HG02678 (cell line): ENCODE measurements around the gene RNF227.
"Not testable (repeated sequence)": the region's sequence is repeated elsewhere in the genome, so short reads cannot be mapped to it uniquely, and the experiment has no call there.

Experiments used
- ATAC-seq: cut with Tn5 transposase; IDR thresholded peaks from one replicate; pipeline ENCODE4 v1.9.1; 2021; ENCODE audit warnings: mild to moderate bottlenecking, moderate library complexity; ENCODE audit not compliant: unreplicated experiment

RNF227 gene

DNA sequence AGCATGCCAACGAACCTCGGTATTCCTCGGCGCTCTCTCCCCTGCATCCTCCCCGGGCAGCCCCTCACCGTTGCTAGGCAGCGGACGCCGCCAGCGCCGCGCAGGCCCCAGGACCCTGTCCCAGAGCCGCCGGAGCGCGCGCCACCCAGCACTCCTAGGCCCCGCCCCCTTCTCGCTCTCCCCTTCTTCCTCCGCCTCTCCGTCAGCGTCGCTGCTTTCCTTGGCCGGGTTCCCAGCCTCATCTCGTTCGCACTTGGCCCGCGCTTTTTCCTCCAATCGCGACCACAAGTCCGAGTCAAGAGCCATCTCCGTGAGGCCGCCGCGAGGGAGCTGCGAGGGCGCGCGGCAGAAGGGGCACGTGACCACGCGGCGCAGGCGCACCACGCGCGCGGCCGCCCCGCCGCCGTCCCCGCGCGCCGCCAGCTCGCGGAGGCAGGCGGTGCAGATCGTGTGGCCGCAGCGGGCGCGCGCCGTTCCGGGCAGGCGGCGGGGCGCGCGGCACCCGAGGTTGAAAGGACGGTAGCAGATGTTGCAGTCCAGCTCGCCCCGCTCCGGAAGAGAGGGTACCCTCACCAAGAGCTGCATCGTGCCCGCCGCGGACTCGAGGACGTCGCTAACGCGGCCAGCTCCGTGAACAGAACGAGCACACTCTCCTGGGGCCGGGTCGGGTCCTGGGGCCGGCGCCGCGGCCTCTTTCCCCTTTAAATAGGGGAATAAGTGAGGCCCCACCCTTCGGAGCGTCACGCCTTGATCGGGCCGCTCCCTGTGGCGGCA lies at the start of gene RNF227:
TSS of gene RNF227 (minus strand) at position 679 of the 774 bp plus-strand sequence. CDS start at position 585, 94 bp downstream.
- ATAC-seq: peak; percentile 76

DNA sequence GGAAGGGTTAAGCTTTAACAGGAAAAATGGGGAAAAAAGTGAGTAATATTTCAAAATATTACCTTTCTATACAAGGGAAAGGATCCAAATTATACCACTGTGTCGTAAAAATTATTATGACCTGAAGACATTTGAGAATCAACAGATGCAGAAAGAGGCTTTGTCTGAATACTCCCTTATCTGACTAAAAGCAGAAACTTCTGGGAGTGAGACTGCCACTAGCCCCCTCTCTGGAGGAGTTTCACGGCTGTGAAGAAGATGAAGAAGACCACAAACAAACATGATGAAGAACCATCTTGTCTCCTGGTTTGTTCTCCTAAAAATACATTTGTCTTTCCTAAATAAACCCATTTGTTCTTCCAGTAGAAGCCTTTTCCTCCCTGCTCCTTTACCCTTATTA lies 45.3 kb upstream of the RNF227 start:
- ATAC-seq: no peak

DNA sequence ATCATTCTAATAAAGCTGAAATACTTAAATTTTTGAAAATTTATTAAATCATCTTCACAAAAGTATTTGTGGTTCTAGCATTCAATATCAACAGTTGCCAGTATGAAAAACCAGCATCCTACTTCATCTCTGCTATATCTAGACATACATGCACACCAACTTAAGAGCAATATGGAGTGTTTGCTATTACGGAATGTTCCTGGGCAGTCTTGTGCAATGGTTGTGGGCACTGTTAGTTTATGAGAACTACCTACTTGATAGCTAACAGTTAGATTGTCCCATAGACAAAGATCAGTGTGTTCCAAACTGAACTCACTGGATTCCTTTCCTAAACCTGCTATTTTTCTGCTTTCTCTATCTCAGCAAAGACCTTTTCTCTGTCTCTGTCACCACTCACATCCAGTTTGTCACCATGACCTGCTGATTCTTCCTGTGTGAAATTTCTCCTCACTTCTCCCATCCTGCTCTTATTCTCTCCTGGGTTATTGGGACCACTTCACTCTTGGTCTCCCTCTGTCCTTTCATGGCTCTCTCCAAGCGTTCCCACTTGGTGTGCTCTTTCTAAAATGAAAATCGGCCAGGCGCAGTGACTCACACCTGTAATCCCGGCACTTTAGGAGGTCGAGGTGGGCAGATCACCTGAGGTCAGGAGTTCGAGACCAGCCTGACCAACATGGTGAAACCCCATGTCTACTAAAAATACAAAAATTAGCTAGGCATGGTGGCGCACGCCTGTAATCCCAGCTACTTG lies 43.6 kb upstream of the RNF227 start:
- ATAC-seq: no peak

DNA sequence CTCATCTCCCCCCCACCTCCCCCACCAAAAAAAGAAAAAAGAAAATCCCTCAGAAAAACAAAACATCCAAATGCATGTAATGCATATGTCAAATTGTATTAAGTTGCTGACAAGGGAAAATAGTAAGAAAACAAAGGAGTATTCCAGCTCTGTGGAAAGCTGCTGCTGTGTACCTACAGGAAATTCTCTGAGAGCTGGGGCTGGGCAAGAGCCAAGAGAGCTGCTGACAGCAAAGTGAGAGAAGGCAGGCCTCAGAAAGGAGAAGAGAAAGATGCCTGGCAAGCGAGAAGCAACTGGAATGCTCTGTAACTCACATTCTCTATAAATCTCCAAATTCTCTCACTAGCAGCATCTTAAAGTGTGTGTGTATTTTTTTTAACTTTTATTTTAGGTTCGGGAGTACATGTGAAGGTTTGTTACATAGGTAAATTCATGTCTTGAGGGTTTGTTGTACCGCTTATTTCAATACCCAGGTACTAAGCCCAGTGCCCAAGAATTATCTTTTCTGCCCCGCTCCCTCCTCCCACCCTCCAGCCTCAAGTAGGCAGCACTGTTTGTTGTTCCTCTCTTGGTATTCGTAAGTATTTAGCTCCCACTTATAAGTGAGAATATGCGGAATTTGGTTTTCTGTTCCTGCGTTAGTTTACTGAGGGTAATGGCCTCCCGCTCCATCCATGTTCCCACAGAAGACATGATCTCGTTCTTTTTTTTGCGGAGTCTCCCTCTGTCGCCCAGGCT lies 40.3 kb upstream of the RNF227 start:
- no peak for ATAC-seq

DNA sequence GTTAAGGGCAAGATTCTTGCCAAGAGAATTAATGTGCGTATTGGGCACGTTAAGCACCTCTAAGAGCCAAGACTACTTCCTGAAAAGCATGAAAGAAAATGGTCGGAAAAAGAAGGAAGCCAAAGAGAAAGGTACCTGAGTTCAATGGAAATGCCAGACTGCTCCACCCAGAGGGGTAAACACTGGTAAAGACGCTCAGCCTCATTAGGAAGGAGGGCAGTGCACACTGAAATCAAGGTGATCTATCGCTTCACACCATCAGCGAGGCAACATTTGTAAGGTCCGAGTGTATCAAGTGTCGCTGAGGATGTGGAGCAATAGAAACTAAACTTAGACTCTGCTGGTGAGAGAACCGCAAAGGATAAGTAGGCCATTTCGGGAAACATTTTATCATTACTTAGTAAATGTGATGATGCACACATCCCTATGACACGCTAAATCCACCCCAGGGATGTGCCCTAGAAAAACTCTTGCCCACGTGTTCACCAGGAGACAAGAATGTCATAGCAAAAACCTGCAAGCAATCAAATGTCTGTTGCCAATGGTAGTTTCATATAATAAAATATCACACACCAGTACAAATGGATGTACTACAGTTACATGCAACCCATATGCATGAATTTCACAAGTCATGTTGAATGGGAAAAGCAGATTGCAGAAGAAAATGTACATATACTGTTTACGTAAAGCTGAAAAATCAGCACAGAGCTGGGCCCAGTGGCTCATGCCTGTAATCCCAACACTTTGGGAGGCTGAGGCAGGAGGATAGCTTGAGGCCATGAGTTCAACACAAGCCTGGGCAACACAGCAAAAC lies 39.5 kb upstream of the RNF227 start:
- ATAC-seq: no peak

DNA sequence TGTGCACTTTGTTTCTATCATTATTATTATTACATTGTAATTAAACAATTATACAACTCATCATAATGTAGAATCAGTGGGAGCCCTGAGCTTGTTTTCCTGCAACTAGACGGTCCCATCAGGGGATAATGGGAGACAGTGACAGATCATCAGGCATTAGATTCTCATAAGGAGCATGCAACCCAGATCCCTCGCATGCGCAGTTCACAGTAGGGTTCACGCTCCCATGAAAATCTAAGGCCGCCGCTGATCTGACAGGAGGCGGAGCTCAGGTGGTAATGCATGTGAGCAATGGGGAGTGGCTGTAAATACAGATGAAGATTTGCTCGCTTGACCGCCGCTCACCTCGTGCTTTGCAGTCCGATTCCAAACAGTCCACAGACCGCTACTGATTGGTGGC lies 37.2 kb upstream of the RNF227 start:
- not testable (repeated sequence) for ATAC-seq

DNA sequence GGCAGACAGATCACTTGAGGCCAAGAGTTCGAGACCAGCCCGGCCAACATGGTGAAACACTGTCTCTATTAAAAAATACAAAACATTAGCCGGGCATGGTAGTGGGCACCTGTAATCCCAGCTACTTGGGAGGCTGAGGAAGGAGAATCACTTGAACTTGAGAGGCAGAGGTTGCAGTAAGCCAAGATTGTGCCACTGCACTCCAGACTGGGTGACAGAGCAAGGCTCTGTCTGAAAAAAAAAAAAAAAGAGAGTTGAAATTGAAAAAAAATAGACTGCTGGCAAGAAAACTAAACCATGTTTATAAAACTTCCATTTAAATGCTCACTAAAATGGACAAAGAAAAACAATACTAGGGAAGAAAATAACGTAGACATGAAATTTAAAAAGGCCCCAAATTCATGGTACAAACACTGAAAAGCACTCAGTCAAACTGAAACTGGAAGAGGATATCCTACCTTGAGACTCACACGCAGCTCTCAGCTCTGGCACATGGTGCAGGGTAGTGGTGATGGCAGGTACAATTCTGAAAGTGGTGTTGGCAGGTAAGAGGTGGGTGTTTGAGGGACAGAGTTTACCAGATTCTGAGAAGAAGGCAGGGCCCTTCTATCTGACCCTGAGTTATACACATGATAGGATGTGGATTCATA lies 35.2 kb upstream of the RNF227 start:
- peak; percentile 63 for ATAC-seq

DNA sequence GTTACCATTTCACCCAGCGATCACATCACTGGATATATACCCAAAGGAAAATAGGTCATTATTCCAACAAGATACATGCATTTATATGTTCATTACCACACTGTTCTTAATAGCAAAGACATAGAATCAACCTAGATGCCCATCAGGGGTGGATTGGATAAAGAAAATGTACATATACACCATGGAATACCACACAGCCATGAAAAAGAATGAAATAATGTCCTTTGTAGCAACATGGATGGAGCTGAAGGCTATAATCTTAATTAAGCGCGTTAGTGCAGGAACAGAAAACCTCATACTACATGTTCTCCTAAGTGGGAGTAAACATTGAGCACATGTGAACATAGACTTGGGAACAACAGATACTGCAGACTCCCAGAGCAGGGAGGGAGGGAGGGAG lies 34.5 kb upstream of the RNF227 start:
- ATAC-seq: no peak

DNA sequence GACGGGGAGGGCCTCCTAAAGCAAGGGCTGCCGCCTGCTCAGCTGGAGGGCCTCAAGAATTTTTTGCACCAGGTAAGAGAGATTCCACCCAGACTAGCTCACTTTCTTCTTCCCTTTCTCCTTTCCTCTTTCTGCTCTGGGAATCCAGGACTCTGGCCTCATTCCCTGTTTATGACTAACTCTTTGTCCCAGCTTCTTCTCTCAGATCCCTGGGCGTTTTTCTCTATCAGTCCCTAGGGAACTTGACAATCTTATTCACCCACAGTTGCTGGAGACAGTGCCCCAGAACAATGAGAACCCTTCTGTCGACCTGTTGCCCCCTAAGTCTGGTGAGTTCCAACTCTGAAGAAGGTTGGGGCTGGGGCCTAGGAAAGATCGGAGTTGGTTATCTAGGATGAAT lies 31.6 kb upstream of the RNF227 start:
- no peak for ATAC-seq

DNA sequence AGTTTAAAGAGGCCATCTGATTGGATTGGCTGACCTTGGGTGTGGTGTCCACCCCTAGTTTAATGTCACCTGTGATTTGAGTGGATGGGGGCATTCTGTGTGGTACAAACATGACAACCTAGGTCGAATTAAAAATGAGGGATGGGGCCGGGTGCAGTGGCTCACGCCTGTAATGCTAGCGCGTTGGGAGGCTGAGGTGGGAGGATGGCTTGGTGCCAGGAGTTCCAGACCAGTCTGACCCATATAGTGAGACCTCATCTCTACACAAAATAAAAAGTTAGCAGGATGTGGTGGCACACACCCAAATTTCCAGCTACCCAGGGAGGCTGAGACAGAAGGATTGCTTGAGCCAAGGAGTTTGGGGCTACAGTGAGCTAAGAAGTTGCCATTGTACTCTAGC lies 30.4 kb upstream of the RNF227 start:
- ATAC-seq: no peak

DNA sequence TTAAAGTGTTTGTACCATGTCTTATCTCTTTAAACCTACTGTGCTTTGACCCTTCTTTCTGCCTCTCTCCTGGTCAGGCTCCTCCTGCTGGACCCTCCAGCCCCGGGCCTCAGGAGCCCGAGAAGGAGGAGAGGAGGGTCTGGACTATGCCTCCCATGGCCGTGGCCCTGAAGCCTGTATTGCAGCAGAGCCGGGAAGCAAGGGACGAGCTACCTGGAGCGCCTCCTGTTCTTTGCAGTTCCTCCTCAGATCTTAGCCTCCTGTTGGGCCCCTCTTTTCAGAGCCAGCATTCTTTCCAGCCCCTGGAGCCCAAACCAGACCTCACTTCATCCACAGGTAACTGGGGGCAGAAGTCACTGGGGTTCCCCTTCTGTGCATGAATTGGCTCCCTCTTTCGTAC lies 29.6 kb upstream of the RNF227 start:
- no peak for ATAC-seq

DNA sequence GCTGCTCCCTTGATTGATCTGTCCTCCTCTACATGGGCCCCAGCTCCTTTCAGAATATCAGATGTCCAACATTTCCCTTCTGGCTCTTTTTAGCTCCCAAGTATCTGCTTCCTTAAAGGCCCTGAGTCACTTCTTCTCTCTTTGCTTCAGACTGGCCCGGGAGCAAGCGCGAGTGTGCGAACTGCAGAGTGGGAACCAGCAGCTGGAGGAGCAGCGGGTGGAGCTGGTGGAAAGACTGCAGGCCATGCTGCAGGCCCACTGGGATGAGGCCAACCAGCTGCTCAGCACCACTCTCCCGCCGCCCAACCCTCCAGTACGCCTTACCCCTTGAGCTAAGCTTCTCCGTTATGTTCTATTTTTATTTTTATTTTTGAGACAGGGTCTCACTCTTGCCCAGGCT lies 28.2 kb upstream of the RNF227 start:
- no peak for ATAC-seq

DNA sequence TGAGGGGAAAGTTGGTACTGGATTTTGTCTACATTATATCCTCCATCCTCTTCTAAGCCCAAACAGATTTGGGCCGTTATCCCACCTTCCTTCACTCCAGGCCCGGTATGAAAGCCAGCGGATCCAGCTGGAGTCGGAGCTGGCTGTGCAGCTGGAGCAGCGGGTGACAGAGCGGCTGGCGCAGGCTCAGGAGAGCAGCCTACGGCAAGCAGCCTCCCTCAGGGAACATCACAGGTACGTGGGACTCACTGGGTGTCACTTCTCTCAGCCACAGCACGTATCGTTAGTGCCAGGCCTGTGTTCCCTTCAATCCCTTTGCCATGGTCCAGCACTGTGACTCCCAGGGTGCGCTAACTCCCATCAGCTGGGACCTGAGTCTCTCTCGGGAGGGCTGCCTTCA lies 27.2 kb upstream of the RNF227 start:
- ATAC-seq: no peak

DNA sequence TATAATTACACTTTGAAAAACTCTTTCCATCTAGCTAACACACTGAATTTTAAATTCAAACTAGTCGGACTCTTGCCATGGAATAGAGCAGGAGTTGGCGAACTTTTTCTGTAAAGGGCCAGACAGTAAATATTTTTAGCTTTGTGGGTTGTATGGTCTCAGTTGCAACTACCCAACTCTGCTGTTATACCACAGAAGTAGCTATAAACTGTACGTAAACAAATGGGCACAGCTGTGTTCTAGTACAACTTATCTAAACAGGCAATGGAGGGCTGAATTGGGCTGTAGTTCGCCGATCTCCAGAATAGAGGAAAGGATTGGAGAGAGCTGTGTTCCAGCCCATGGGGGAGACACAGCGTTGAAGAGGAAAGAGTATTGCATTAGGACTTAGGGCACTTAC lies 24.7 kb upstream of the RNF227 start:
- no peak for ATAC-seq

DNA sequence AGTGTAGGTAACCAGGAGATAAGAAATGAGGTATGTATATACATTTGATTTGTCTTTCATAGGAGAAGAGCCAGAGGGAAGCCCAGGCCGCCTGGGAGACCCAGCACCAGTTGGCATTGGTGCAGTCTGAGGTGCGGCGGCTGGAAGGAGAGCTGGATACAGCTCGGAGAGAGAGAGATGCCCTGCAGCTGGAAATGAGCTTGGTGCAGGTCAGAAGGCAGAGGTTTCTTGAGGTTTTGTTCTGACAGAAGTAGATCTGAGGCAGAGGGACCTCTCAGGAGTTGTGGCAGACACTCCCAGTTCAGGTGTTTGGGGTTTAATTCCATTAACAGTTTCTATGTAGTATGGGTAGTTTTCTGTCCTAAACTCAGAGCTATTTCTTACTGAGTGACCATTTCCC lies 23.9 kb upstream of the RNF227 start:
- ATAC-seq: no peak

DNA sequence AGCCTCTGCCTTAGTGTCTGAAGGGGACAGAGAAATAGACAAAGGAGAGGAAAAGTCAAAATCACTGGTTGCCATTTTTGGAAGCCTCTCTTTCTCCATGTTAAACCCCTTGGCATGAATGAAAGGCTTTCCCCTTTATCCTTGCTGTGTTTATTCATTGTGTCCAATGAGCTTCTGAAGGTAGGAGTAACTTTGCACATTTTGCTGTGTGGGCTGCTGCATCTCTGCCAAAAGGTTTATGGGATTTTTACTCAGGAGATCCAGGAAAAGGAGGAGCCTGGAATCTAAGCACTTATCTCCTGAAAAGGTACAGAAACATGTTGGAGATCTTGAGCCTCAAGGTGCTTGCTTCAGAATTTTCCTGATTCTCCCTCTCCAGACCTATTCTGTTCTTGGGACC lies 19.8 kb upstream of the RNF227 start:
- no peak for ATAC-seq

DNA sequence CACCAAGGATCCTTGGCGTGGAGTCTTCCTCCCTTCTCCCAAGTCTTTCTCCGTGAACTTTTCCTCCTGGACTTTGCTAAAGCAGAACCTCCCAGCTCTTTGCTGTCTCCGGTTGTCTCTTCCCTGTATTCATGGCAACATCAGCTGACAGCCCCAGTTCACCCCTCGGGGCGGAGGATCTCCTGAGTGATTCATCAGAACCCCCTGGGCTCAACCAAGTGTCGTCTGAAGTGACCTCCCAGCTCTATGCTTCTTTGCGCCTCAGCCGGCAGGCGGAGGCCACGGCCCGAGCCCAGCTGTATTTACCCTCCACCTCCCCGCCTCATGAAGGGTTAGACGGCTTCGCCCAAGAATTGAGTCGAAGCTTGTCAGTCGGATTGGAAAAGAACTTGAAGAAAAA lies 16.9 kb upstream of the RNF227 start:
- no peak for ATAC-seq

DNA sequence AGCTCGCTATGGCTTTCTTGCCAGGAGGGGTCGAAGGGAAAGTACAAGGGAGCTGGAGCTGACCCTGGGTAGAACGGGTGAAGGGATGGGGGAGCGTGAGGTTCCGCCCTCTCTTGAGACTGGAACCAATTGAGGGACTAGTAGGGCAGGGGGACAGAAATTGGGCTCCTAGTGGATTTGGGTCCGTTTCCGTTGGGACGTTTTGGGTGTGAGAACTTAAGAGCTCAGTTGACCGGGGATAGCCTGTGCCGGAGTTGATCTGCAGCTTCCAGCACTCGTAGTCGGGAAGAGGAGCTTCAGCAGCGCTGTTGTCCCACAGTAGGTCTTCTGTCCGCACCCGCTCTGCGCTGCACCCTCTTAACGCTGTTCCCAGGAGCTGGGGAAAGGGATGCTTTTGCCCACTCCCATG lies 16.4 kb upstream of the RNF227 start:
- ATAC-seq: no peak

DNA sequence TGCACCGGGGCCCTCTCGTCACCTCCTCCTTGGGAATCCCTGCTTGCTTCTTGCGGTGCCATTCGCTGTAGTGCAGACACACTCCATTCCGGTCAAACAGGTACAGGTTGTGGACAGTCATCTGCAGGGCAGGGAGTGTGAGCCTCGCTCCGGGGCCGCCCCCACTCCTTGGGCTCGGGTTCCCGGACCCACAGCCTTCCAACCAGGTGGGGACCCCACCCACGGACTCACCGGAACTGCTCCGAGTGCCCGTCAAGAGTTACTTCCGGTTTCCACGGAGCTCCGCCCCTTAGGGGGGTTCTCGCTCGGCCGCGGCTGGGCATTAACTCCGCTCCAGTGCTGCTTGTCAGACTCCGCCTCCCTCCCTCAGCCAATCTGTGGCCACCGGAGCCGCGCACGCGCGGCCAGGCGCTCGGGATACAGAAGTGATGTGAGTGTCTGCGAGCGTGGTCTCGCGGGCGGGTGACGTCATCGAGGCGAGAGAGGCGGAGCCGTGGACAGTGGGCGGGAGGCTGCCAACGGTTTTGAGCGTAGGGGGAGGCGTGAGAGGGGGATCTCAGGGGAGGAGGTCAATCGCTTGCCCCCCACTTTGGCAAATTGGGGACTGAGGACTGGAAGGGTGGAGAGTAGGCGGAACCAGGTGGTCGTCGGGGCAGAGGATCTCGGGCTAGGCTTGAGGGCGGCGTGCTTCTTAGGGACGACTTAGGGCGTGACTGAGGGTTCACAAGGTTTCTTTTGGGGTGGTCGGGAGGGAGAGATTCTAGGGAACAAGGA lies 15.8 kb upstream of the RNF227 start, which contains the start of the genes CNTROB and TRAPPC1:
TSS of gene CNTROB (plus strand) at position 498 of the 774 bp plus-strand sequence. CDS start 874 bp downstream, outside the sequence.
TSS of gene TRAPPC1 (minus strand) at position 238 of the 774 bp plus-strand sequence. CDS start at position 121, 117 bp downstream.
- peak; percentile 90 for ATAC-seq
